DMS153 treated with DMSO at 0.1 percent for 48 hours (cell line): ENCODE results near the gene NFIX.
"Not testable (repeated sequence)": the region's sequence is repeated elsewhere in the genome, so short reads cannot be mapped to it uniquely, and the experiment has no call there.

Experiments used
- DNase-seq: peaks from one replicate; lab custom pipeline; 2025; ENCODE audit not compliant: unreplicated experiment; lab: John Stamatoyannopoulos, UW

NFIX gene

DNA sequence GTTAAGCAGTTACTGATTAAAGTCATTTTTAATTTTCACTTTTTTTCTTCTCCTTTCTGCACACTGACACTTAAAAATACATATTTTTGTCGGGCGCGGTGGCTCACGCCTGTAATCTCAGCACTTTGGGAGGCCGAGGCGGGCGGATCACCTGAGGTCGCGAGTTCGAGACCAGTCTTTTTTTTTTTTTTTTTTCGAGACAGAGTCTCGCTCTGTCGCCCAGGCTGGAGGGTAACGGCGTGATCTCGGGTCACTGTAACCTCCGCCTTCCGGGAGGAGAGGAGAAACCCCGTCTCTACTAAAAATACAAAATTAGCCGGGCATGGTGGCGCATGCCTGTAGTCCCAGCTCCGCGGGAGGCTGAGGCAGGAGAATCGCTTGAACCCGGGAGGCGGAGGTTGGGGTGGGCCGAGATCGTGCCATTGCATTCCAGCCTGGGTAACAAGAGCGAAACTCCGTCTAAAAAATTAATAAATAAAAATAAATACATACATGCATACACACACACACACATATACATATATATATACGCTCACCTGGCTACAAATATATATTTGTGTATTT is 37.8 kb upstream of the NFIX start:
- peak; percentile 49 for DNase-seq

DNA sequence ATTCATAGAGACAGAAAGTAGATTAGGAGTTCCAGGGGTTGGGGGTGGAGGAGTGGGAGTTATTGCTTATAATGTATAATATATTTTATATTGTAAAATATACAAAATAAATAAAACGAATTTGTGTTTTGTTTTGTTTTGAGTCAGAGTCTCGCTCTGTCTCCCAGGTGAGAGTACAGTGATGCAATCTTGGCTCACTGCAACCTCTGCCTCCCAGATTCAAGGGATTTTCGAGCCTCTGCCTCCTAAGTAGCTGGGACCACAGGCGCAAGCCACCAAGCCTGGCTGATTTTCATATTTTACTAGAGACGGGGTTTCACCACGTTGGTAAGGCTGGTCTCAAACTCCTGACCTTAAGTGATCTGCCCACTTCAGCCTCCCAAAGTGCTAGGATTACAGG is 35.8 kb upstream of the NFIX start:
- DNase-seq, result no peak

DNA sequence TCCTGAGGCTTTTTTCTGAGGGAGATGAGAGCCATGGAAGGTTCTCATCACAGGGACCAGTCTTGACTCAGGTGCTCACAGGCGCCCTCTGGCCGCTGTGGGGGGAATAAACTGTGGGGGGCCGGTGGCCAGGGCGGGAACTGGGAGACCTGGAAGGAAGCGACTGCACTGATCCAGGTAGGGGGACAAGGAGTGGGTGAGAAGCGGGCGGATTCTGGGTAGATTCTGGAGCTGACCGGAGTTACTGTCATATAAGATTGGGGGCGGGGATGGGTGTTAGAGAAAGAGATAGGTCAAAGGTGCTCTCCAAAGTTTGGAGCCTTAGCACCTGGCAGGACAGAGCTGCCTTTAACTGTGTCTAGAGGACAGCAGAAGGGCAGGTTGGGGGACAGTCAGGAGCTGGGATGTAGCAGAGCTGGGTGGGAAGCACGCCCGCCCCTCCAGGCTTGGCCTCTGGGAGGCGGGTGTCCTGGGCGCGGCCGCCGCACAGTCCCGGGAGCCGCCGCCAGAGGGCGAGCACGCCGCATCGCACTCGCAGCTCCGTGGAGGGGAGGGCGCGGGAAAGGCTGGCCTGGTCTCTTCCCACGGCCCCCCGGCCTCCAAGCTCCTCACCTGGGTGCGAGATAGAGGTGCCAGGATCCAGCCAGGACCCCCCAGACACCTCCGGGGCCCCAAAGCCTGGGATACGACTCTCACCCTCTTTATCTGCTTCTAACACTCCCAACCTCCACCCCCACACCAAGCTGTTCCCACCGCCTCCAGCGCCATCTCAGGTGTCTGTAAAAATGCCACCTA is 30.1 kb upstream of the NFIX start:
- DNase-seq, result peak; percentile 67

DNA sequence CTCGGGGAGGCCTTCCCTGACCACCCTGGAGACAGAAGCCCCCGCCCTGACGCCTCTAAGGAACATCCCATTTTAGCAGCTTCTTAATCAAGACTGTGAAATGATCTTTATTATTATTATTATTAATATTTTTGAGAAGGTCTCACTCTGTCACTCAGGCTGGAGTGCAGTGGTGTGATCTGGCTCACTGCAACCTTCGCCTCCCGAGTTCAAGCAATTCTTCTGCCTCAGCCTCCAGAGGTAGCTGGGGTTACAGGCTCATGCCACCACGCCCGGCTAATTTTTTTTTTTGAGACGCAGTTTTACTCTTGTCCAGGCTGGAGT is 29.5 kb upstream of the NFIX start:
- DNase-seq, result no peak

DNA sequence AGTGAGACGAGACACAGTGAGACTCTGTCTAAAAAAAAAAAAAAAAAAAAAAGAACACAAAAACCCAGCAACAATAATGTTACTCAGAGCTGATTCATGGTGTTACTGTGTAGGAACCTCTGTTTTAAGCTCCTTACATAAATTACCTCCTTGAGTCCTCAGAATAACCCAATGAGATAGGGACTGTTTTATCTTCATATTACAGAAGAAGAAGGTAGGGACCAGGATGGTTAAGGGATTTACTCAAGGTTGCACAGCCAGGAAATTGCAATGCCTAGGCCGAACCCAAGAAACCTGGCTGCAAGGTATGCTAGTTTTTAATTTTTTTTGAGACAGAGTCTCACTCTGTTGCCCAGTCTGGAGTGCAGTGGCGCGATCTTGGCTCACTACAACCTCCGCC is 27.4 kb upstream of the NFIX start:
- no peak for DNase-seq

DNA sequence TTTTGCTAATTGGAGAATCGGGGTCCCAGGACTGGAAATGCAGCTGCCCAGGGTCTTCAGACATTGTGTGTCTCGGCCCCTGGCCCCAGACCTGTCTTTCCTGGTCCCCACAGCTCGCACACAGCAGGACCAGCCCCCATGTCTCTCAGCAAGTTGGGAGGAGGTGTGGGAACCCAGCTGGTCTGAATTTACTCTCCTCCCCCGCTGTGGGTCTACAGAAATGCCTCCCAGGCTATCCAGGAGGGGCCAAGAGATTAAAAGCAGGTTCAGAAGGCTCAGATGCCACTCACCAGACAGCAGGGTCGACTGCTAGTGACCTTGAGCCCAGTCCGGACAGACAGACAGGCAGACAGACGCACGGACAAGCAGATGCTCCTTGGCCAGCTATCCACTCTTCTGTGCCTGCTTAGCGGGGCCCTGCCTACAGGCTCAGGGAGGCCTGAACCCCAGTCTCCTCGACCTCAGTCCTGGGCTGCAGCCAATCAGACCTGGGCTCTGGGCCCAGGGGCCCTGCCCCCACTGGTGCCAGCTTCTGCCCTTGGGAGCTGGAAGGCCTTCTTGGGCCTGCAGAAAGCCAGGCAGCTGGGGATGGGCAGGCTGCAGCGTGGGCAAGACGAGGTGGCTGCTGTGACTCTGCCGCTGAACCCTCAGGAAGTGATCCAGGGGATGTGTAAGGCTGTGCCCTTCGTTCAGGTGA is 25.8 kb upstream of the NFIX start, which contains the start of gene DAND5:
Gene DAND5 (plus strand): TSS at position 285 of the 697 bp plus-strand sequence. CDS start 85 bp downstream, at position 370.
- no peak for DNase-seq

DNA sequence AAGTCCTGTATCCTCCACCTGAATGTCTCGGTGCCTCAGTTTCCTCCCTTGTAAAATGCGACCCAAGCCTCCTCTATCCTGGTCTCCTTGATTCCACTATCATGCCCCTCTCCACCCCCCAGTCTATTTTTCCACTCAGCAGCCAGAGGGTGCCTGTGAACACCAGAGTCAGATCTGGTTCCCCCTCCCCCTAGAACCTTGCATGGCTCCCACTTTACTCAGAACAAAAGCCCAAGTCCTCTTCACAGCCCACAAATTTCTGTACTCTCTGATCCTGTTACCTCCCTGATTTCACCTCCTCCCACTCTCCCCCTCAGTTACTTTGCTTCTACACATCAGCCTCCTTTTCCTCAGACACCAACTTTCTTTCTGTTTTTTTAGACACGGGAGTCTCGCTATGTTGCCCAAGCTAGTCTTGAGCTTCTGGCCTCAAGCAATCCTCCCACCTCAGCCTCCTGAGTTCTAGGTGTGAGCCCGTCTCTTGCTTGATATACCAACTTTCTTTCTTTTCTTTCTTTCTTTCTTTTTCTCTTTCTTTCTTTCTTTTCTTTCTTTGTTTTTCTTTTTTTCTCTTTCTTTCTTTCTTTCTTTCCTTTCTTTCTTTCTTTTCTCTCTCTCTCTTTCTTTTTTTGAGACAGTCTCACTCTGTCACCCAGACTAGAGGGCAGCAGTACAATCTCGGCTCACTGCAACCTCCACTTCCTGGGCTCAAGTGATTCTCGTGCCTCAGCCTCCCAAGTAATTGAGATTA is 25.0 kb upstream of the NFIX start:
- DNase-seq, result no peak

DNA sequence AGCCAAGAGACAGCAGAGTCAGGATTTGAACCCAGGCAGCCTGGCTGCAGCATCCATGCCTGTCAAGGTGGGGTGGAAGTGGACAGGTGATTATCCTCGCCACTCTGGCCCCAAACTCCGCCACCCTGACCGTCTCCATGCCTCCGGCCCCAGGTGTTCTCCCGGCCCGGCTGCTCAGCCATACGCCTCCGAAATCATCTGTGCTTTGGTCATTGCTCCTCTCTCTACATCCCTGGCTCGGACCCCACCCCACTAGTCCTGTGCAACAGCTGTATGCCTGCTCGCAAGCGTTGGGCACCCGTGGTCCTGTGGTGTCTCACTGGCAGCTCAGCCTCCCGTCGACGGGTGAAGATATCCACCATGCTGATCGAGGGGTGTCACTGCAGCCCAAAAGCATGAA is 22.0 kb upstream of the NFIX start:
- no peak for DNase-seq

DNA sequence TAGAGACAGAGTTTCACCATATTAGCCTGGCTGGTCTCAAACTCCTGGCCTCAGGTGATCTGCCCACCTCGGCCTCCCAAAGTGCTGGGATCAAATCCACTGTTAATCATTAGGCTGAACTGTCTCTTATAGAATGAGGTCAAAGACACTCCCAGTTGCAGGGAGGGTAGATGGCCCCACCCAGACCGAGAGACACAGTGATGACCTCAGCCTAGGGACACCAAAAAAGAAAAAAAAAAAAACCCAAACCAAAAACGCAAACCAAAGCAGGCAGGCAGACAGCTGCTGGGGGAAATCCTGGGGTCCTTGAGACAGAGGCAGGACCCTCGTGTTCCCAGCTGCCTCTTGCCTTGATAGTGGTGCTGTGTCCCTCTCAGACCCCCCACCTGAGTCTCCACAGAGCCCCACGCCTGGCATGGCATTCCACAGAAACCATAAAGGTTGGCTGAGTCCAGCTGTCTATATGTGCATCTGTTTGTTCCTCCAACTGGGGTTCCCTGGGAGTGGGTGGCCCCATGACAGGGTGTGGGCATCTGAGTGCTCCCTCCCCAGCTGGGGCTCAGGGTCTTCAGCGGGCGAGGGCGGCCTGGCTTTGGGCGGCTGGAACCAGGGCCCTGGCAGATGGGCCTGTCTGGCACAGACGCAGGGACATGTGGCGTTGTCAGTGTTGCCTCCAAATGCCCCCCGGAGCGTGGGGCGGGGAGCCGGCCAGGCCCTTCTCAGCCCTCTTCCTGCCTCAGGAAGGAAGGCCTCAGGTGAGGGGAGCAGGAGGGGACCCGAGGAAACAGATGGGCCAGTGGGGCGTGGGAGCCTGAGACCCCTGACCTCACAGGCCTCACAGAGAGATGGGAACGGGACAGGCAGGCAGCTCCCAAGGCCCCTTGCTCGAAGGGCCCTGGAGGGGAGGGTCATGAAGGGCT is 20.7 kb upstream of the NFIX start:
- no peak for DNase-seq

DNA sequence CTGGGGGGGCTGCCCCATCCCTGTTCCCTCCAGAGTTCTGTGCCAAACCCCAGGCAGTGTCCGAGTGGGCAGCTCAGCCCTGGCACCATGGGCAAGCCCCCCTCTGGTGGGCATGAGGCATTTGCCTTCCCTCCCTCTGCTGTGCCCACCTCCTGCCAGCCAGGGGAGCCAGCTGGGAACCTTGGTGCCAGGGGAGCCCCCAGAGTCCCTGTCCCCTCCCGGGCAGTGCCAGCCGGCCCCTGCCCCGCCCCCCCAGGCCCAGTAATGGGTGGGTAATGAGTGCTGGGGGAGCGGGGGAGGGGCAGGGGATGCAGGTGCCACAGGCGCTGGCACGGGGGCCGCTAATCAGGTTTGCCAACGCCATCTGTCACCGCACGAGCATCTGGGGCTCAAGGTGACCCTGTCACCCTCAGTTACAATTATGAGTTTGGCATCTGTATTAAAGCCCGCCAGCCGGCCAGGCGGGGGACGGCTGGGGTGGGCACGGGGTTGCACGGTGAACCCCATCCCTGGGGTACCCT is 20.0 kb upstream of the NFIX start:
- no peak for DNase-seq

DNA sequence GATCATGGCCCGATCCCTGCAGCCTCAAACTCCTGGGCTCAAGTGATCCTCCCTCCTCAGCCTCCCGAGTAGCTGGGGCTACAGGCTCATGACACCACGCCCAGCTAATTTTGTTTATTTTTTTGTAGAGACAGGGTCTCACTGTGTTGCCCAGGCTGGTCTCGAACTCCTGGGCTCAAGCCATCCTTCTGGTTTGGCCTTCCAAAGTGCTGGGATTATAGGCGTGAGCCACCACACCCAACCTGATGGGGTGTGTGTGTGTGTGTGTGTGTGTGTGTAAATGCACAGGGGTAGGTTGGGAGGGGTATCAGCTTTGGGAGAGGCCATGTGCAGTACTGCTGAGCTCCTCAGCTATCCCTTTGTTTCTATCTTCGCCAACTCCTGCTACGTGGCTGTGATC is 19.2 kb upstream of the NFIX start:
- DNase-seq, result not testable (repeated sequence)

DNA sequence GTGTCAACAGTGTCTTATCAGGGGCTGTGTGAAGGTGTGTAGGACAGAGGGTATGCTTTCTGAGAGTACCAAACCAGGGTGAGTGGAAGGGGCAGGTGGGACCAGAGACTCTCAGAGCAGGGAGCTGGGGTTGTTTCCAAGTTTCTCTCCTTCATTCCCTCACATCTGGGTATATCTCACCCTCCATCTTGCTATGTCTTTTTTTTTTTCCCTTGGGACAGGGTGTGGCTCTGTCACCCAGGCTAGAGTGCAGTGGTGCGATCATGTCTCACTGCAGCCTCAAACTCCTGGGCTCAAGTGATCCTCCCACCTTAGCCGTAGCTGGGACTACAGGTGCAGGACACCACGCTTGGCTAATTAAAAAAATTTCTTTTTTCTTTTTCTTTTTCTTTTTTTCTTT is 15.3 kb upstream of the NFIX start:
- DNase-seq, result no peak

DNA sequence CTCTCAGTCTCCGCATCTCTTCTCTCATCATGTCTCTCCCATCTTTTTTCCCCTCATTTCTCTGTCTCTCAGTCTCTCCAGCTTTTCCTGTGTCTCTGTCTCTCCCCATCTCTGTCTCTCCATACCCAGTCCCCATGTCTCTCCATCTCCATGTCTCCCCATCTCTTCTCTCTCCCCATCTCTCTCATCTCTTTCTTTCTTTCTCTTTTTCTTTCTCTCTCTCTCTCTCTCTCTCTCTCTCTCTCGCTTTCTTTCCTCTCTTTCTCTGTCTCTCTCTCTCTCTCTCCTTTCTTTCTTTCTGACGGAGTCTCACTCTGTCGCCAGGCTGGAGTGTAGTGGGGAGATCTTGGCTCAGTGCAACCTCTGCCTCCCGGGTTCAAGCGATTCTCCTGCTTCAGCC is 12.6 kb upstream of the NFIX start:
- no peak for DNase-seq

DNA sequence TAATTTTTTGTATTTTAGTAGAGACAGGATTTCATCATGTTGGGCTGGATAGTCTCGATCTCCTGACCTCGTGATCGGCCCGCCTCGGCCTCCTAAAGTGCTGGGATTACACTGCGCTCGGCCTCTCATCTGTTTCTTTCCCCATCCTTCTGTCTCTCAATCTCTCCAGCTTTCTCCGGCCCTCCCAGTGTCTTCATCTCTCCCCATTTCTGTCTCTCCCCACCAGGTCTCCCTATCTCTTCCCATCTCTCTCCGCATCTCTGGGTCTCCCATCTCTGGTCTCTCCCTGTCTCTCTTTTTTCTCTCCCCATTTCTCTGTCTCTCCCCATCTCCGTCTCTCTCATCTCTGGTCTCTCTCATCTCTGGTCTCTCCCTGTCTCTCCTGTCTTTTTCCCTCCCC is 12.2 kb upstream of the NFIX start:
- DNase-seq, result no peak

DNA sequence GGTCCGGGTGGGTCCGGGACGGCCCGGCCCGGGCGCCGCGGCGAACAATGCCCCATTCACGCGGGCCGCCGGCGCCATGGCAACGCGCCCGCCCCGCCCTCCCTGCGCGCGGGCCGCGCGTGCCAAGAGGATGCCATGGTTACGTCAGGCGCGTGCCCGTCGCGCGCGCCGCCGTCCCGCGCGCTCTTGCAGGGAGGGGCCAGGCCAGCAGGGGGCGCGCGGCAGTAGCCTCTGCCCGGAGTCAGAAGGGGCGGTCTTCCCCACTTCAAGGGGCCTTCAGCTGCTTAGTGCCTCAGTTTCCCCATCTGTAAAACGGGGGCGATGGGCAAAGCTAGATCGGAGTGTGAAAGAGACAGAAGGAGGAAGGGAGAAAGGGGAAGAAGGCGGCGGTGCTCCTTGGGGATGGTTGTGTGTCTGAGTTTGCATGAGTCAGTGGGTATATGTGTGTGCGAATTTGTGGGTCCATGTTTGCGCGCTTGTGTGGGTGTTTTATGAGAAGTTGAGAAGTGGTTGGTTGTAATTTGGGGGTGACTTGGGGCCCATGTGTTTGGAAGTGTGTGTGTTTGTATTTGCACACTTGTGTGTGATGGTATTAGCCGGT is 11.6 kb upstream of the NFIX start:
- peak; percentile 48 for DNase-seq

DNA sequence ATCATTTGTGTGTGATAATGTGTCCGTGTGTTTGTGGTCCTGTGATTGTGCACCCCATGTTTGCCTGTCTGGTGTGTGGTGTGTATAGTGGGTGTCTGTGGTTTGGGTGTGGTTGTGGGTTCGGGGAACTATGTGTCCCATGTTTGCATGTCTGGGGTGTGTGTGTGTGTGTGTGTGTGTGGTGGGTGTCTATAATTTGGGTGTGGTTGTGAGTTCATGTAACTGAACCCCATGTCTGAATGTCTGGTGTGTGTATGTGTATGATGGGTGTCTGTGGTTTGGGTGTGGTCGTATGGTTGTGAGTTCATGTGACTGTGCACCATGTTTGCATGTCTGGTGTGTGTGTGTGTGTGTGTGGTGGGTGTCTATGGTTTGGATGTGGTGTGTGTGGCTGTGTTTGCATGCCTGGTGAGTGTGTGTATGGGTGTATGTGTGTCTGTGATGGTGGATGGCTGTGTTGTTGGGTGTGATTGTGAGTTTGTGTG is 11.1 kb upstream of the NFIX start:
- DNase-seq, result no peak

DNA sequence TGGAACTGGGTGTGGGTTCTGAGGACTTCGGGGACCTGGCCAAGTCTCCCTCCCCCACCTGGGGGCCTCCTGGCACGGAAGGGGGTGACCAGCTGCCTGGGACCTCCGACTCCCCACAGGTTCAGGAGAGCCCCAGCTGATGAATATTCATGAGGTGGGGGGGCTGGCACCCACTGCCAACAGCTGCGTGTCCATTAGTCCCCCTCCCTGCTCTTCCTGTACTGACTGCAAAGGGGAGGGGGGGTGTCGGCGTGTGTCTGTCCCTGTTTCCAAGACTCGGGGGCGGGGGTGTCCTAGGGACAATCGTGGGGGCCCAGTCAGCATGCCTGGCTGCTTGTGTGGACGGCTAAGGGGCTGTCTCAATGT is 10.6 kb upstream of the NFIX start:
- no peak for DNase-seq

DNA sequence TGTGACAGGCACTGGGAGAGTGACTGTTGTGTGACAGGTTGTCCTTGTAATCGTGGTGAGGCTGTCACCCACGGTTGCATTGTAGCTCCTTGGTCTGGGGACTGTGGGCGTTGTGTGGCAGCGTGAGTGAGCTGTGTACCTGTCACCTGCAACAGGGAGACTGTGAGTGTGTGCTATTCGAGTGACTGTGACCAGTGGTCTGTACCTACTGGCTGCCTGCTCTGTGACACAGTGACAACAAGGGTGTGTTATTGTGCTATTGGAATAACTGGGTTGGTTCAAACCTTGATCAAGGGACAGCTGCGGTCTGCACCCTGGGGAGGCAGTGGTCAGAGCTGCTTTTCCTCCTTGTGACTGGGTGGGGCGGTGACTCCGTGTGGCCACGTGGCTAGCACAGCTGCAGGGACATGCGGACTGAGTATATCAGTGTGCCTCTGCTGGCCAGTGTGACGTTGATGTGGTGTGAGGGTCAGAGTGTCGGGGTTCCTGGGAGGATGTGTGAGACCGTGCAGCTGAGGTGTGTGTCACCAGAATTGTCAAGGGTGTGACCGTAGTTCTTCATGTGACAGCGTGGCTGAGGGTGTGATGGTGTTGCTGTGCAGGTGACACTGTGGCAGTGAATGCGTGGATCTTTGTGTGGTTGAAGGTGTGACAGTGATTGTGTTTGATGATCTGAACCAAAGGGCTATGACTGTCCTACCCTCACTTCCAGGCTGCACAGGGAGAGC is 10.1 kb upstream of the NFIX start:
- DNase-seq, result no peak

DNA sequence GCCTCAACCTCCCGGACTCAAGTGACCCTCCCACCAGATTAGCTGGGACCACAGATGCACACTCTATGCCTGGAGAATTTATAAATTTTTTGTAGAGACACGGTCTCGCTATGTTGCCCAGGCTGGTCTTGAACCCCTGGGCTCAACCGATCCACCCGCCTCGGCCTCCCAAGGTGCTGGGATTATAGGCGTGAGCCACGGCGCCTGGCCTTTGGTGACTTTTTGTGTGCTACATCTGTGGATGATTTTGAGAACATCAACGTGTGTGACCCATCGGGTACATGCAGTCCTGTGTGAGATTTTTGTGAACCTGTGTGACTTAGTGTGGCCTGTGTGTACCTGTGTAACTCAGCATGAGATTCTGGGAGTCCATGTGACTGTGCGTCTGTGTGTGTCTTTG is 8.5 kb upstream of the NFIX start:
- no peak for DNase-seq
